ENCODE measurements around the gene IPO11. TPM values are rescaled to one million over a fixed set of nuclear protein-coding genes. Genes with fewer than 3 reads are reported as not detected.

The IPO11 gene
- total and polyA plus RNA-seq, 4 donors: 4.7 to 20.6 (median 9.0) TPM

DNA sequence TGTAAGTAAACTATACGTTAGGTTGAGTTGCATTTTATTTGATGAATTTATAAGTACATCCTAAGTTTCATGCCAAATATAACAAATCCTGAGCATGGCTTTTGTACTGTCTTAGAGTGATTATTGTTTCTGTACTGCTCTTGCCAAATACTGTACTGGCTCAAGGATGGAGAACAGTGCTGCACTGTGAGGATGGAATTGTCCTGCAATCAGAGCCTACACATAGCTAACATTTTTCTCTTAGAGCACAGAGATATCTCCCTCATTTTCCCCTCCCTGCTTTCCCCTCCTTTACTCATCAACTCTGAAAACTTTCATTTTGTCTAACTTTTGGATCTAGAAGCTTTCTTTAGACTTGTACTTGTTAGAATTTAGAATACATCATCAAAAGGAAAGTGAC is 194.3 kb downstream of the IPO11 start:
- 93% methylated on average over 1 of the region's 1 CpG for WGBS
- no peak for TF ChIP-seq SP1 (IDR thresholded peaks at IDR 0.05)
- TF ChIP-seq, protein P1, sequence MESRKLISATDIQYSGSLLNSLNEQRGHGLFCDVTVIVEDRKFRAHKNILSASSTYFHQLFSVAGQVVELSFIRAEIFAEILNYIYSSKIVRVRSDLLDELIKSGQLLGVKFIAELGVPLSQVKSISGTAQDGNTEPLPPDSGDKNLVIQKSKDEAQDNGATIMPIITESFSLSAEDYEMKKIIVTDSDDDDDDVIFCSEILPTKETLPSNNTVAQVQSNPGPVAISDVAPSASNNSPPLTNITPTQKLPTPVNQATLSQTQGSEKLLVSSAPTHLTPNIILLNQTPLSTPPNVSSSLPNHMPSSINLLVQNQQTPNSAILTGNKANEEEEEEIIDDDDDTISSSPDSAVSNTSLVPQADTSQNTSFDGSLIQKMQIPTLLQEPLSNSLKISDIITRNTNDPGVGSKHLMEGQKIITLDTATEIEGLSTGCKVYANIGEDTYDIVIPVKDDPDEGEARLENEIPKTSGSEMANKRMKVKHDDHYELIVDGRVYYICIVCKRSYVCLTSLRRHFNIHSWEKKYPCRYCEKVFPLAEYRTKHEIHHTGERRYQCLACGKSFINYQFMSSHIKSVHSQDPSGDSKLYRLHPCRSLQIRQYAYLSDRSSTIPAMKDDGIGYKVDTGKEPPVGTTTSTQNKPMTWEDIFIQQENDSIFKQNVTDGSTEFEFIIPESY (IDR thresholded peaks at IDR 0.05): no peak
- TF ChIP-seq, protein P2, sequence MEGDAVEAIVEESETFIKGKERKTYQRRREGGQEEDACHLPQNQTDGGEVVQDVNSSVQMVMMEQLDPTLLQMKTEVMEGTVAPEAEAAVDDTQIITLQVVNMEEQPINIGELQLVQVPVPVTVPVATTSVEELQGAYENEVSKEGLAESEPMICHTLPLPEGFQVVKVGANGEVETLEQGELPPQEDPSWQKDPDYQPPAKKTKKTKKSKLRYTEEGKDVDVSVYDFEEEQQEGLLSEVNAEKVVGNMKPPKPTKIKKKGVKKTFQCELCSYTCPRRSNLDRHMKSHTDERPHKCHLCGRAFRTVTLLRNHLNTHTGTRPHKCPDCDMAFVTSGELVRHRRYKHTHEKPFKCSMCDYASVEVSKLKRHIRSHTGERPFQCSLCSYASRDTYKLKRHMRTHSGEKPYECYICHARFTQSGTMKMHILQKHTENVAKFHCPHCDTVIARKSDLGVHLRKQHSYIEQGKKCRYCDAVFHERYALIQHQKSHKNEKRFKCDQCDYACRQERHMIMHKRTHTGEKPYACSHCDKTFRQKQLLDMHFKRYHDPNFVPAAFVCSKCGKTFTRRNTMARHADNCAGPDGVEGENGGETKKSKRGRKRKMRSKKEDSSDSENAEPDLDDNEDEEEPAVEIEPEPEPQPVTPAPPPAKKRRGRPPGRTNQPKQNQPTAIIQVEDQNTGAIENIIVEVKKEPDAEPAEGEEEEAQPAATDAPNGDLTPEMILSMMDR (IDR thresholded peaks at IDR 0.05; ENCODE audit: low read depth, low read length, missing input control): no peak
- TF ChIP-seq TAF1 (conservative IDR thresholded peaks at IDR 0.05): no peak
- TF ChIP-seq FOXA2 (IDR thresholded peaks at IDR 0.05): no peak
- no peak for TF ChIP-seq RXRA (IDR thresholded peaks at IDR 0.05)
- no peak for TF ChIP-seq RAD21 (IDR thresholded peaks at IDR 0.05)
- TF ChIP-seq, protein P3, sequence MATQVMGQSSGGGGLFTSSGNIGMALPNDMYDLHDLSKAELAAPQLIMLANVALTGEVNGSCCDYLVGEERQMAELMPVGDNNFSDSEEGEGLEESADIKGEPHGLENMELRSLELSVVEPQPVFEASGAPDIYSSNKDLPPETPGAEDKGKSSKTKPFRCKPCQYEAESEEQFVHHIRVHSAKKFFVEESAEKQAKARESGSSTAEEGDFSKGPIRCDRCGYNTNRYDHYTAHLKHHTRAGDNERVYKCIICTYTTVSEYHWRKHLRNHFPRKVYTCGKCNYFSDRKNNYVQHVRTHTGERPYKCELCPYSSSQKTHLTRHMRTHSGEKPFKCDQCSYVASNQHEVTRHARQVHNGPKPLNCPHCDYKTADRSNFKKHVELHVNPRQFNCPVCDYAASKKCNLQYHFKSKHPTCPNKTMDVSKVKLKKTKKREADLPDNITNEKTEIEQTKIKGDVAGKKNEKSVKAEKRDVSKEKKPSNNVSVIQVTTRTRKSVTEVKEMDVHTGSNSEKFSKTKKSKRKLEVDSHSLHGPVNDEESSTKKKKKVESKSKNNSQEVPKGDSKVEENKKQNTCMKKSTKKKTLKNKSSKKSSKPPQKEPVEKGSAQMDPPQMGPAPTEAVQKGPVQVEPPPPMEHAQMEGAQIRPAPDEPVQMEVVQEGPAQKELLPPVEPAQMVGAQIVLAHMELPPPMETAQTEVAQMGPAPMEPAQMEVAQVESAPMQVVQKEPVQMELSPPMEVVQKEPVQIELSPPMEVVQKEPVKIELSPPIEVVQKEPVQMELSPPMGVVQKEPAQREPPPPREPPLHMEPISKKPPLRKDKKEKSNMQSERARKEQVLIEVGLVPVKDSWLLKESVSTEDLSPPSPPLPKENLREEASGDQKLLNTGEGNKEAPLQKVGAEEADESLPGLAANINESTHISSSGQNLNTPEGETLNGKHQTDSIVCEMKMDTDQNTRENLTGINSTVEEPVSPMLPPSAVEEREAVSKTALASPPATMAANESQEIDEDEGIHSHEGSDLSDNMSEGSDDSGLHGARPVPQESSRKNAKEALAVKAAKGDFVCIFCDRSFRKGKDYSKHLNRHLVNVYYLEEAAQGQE (IDR thresholded peaks at IDR 0.05): no peak
- TF ChIP-seq GABPA (IDR thresholded peaks at IDR 0.05 in 1 of 2, conservative IDR thresholded peaks at IDR 0.05 in 1 of 2): no peak
- TF ChIP-seq, protein P4, sequence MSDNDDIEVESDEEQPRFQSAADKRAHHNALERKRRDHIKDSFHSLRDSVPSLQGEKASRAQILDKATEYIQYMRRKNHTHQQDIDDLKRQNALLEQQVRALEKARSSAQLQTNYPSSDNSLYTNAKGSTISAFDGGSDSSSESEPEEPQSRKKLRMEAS (IDR thresholded peaks at IDR 0.05): no peak
- TF ChIP-seq EGR1 (IDR thresholded peaks at IDR 0.05; ENCODE audit: low read depth in 2 of 2): no peak
- no peak for TF ChIP-seq HNF4A (conservative IDR thresholded peaks at IDR 0.05)
- TF ChIP-seq, protein P5, sequence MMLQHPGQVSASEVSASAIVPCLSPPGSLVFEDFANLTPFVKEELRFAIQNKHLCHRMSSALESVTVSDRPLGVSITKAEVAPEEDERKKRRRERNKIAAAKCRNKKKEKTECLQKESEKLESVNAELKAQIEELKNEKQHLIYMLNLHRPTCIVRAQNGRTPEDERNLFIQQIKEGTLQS (IDR thresholded peaks at IDR 0.05): no peak
- TF ChIP-seq NR2F2 (IDR thresholded peaks at IDR 0.05): no peak
- TF ChIP-seq JUND (IDR thresholded peaks at IDR 0.05): no peak
- no peak for TF ChIP-seq FOXA1 (IDR thresholded peaks at IDR 0.05)
- TF ChIP-seq HNF4G (IDR thresholded peaks at IDR 0.05): no peak
- TF ChIP-seq YY1 (IDR thresholded peaks at IDR 0.05): no peak
- Histone ChIP-seq H3K27ac (ENCODE audit: low read depth in 1 of 2, low read length in 2 of 2) (no peak overlapping the region), H3K9me3 (ENCODE audit: control insufficient read depth in 4 of 4, low read length in 3 of 4) (no peaks in the 10 kb centered on the region), H3K36me3 (ENCODE audit: control insufficient read depth in 4 of 4, insufficient read depth in 3 of 4, low read depth in 1 of 4, low read length in 3 of 4) (no peaks in the 10 kb centered on the region), H3K27me3 (ENCODE audit: control insufficient read depth in 4 of 4, insufficient read depth in 4 of 4, low read length in 3 of 4) (no peaks in the 10 kb centered on the region), H3K4me3 (ENCODE audit: low read depth in 1 of 3, low read length in 3 of 3) (no peak overlapping the region), H3K9ac (ENCODE audit: low read depth in 1 of 2, low read length in 2 of 2) (no peak overlapping the region), H3K4me1 (ENCODE audit: control insufficient read depth in 4 of 4, insufficient read depth in 4 of 4, low read length in 3 of 4) (no peaks in the 10 kb centered on the region)
- DNase-seq (ENCODE audit: low spot score): no peak

Measured in liver (tissue), 9 donors.